ENCODE measurements around the gene ACTRT2.

ACTRT2 gene

DNA sequence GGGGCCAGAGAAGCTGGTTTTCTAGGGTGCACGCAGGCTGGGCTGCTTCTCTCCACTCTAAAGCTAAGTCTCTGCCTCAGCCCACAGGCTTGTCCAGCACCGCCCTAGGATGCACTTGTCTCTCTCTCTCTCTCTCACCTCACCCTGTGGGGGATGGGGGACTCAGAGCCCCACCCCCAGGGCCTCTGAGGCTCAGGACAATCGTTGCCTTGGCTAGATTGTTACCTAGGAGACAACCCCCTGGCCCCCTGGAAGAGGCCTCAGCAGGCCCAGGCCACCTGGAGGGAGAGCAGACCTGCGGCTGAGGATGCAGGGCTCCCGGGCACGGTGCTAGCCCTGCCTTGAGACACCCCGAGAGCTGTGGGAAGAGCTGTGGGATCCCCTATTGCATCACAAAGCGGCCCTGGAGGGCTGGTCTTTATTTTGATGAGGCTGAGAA is at the start of gene ACTRT2:
Gene ACTRT2, plus strand, starts transcription at position 235 of the 439 bp plus-strand sequence. CDS start 220 bp downstream, outside the sequence.
- DNase-seq (ENCODE audit: low read depth, low spot score): no peak

DNA sequence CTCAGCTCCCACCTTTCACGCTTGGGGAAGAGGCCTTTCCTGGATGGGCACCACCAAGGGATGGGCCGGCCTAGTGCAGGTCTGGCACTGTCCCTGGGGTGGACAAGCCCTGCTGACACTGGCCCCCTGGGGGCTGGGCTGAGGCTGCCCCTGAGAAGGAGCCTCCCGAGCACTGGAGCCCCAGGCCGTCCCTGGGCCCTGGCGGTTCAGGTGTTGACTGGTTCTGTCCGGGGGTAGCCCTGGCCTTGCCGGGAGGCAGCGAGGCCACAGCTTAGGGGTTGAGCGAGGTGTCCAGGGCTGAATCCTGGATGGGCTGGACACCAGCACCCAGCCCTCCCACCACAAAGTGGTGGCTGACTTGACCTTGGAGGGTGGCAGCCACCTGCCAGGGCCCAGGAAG is 49.7 kb upstream of the ACTRT2 start:
- no peak for DNase-seq (ENCODE audit: low read depth, low spot score)

DNA sequence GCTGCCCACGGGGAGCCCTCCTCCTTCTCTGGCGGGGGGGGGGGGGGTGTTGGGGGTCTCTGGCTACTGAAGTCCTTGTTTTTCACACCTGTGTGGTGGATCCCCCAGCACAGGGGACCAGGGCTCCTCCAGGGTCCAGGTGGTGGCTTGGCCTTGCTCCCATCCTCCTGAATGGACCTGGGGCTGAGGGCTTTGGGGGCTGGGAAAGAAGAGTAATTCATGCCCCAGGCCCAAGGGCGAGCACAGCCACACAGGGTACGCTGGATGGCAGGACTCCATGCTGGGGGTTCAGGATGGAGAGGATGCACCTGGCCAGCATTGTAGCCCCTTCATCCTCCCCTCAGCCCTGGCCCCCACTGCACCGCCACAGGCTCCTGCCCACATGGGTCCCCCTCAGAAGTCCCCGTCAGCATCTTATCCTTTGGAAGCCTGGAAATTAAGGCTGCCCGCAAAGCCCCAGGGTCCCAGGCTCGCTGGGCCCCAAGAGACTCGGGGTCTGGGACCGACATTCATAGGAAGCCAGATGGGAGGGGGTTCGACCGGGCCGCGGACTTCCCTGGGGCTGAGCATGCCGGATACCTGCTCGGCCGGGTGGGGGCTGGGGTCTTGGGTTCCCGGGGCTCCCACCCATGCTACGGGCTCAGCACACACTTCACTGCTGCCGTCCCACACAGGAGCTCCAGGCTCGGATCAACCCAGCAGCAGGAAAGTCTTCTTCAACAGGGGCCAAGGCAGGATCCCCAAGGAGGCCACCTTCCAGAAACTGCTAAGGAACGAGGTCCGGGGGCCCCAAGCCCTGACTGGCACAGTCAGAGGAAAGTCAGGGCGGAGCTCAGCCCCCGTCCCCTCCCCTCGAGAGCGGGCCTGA is 49.0 kb upstream of the ACTRT2 start:
- no peak for DNase-seq (ENCODE audit: low read depth, low spot score)

GRCh38 chr1:2972879-2973575 is 48.2 kb upstream of the ACTRT2 start:
- DNase-seq (ENCODE audit: low read depth, low spot score): no peak

GRCh38 chr1:2973601-2974593 is 47.4 kb upstream of the ACTRT2 start:
- DNase-seq (ENCODE audit: low read depth, low spot score): no peak

GRCh38 chr1:2974701-2975301 is 46.5 kb upstream of the ACTRT2 start:
- no peak for DNase-seq (ENCODE audit: low read depth, low spot score)

- no peak for DNase-seq (ENCODE audit: low read depth, low spot score)
Measured at GRCh38 chr1:2975466-2976179, 45.6 kb upstream of the ACTRT2 start.

- DNase-seq (ENCODE audit: low read depth, low spot score): no peak
Measured at GRCh38 chr1:2976180-2976562, 45.1 kb upstream of the ACTRT2 start.

- DNase-seq (ENCODE audit: low read depth, low spot score): no peak
Measured at GRCh38 chr1:2977886-2978611, 43.2 kb upstream of the ACTRT2 start.

DNA sequence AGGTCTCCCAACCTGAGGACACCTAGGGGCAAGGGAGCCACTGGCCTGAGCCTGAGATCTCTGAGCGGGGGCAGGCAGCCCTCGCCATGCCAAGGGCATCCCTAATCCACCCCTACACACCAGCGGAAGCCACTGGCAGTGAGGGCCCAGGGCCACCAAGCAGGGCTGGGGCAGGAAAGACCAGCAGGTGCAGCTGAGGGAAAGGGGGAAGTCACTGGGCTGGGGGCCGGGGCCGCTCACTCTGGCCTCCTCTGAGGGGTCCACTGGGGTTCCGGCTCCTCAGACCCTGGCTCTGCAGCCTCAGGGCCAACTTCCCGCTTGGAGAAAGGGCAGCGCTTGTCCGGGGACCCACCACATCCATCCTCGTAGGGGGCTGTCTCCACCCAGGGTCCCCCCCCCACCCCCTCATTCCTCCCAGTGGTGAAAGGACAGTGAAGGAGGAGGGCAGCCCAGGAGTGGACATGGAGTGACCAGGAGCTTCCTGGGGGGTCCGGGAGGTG is 42.5 kb upstream of the ACTRT2 start:
- DNase-seq (ENCODE audit: low read depth, low spot score): no peak

DNA sequence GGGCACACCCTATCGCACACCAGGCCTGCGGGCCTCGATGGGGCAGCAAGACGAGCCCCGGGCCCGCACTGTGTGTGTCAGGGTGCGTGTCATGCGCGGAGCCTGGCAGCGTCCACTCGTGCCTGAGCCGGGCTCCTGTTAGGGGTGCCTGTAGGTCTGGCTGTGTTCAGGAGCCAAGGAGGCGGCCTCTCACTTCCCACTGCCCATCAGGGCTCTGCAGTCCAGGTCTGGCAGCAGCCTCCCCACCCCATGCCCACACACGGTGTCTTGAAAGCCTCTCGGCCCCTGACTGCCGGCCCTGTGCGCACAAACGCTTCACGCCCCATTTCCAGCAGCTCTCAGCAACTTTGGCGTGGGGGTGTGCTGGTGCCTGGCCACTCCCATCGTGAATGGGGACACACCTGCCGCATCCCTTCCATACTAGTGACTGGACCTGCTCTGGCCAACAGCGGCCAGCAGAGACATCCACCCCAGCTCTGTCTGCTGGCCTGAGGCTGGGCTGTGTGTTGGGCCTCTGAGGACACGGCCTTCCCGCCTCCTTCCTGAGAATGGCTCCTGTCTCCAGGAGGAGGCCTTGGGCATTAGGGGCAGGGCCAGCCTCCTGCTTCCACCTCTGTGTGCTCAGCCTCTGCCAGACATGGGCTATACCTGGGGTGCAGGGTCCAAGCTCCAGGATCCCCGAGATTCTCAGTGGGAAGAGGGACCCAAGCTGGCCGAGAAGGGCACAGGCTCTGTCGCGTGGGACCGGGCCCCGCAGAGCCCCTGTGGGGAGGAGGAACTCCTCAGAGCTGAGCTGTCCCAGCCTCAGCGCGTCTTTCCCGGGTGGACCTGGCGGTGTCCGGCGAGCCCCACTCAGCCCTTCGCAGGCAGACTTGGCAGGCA is 41.8 kb upstream of the ACTRT2 start:
- DNase-seq (ENCODE audit: low read depth, low spot score): no peak

- DNase-seq (ENCODE audit: low read depth, low spot score): no peak
Measured at GRCh38 chr1:2980073-2980791, 41.0 kb upstream of the ACTRT2 start.

DNA sequence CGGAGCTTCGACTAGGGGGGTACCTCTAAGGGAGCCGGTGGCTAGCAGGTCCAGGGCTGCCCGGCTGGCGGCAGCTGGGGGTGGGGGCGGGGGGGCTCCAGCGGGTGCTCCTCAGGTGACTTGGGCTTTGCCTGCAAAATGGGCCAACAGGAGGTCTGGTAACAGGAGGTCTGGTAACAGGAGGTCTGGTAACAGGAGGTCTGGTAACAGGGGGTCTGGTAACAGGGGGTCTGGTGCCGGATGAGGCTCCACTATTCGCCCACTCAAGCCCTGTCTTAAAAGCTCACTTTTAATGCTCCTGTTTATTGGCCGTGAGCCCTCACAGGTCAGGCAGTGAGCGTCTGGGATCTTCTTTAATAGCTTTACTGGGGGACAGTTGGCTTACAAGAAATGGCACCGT is 40.4 kb upstream of the ACTRT2 start:
- DNase-seq (ENCODE audit: low read depth, low spot score): no peak

GRCh38 chr1:2981388-2981787 is 39.9 kb upstream of the ACTRT2 start:
- no peak for DNase-seq (ENCODE audit: low read depth, low spot score)

GRCh38 chr1:2981981-2982614 is 39.2 kb upstream of the ACTRT2 start:
- DNase-seq (ENCODE audit: low read depth, low spot score): no peak

DNA sequence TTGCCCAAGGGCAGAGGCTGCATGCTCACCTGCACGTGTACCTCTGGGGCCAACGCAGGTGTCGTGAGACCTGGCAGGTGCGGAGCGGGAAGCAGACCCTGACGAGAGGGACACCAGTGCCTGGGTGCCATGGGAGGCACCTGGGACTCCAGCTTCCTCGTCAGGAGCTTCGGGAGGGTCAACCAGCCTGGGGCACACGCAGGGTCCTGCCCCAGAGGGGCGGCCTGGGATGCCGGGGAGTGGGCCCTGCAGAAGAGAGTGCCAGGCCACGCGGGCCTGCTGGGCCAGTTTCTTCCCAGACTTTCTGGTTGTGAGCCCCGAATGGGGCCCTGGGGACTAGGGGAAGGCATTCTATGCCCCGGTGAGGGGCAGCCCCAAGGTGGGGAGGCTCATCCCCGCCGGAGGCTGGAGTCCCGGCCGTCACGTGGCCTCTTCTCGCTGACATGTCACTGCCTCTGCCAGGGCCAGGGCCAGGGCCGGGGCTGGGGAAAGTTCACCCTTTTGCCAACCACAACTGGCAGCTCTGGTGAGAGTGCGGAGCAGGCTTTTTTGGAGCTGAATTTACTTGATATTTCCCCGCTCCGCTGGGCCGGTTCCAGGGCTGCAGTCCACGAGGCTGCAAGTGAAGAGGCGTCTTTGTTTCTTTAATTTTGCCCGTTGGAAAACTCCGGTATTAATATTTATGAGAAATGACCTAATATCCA is 38.5 kb upstream of the ACTRT2 start:
- DNase-seq (ENCODE audit: low read depth, low spot score): no peak

DNA sequence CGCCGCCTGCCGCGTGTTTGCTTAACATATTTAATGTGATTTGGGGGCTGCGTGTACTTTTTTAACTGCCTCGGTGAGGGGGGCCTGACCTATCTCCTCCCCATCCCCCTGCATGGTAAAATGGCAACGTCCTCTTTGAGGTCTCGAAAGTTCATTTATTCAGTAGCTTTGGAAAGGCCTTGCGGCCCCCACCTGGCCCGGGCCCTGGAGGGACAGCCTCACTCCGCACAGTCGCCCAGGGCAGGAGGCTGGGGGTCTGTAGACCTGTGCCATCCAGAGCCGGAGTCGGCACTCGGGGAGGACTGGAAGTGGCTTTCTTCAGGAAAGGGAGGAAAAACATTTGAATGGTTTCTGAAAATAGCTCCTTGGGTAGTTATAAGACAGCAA is 38.0 kb upstream of the ACTRT2 start:
- DNase-seq (ENCODE audit: low read depth, low spot score): no peak
